Tibial nerve (tissue), 4 donors: ENCODE data around the gene ALK. TPM values are rescaled to one million over a fixed set of nuclear protein-coding genes. Genes with fewer than 3 reads are reported as not detected.

Experiments used
- DNase-seq, 2 donors: peaks; one replicate each; pipeline ENCODE4 v3.0.0-alpha.2; 2019; ENCODE audit warnings: low spot score in 2 of 2
- H3K27ac ChIP-seq, 4 donors: fragments of 200-600 bp; sonication (generic) in 3 of 4; one replicate each; pipeline ENCODE4 v1.5.1; 2017 to 2019; ENCODE audit warnings: mild to moderate bottlenecking in 1 of 4
- H3K27me3 ChIP-seq, 2 donors: fragments of 200-600 bp; sonication (generic) in 1 of 2; one replicate each; pipeline versions ENCODE4 v1.5.1 to v1.6.0; 2017 to 2019
- H3K36me3 ChIP-seq, 3 donors: fragments of 200-600 bp; sonication (generic); one replicate each; pipeline ENCODE4 v1.5.1; 2018 to 2019
- H3K4me1 ChIP-seq, 4 donors: fragments of 200-600 bp; sonication (generic) in 3 of 4; one replicate each; pipeline ENCODE4 v1.5.1; 2017 to 2019
- H3K4me3 ChIP-seq, 4 donors: fragments of 200-600 bp; sonication (generic) in 3 of 4; one replicate each; pipeline ENCODE4 v1.5.1; 2017 to 2019; ENCODE audit warnings: mild to moderate bottlenecking in 1 of 4, moderate library complexity in 1 of 4
- H3K9me3 ChIP-seq, 4 donors: fragments of 200-600 bp; sonication (generic) in 3 of 4; one replicate each; pipeline ENCODE4 v1.5.1; 2017 to 2019
- CTCF ChIP-seq, 5 experiments: fragments of 200-600 bp in 3 of 5; fragments of 450-650 bp in 2 of 5; sonication (generic) in 3 of 5; IDR thresholded peaks; one replicate each; pipeline ENCODE4 v1.5.1; 2016 to 2019; ENCODE audit warnings: antibody characterized with exemption in 5 of 5, mild to moderate bottlenecking in 3 of 5, moderate library complexity in 2 of 5
- EP300 ChIP-seq, 2 donors: sonication (generic); formaldehyde crosslinking; IDR thresholded peaks; one replicate each; pipeline ENCODE4 v1.6.1; 2017; ENCODE audit warnings: antibody characterized with exemption in 2 of 2, mild to moderate bottlenecking in 1 of 2
- POLR2A ChIP-seq, 2 donors: fragments of 450-650 bp; IDR thresholded peaks; one replicate each; pipeline ENCODE4 v1.6.1; 2017; ENCODE audit warnings: antibody characterized with exemption in 2 of 2, mild to moderate bottlenecking in 2 of 2, moderate library complexity in 2 of 2
- WGBS, 2 donors: methylation state at CpG; one replicate each; pipeline ENCODE4 v1.1.5; 2018; 5-methylcytosine and 5-hydroxymethylcytosine counted together
- total RNA-seq, 4 donors: library from RNA; depleted of rRNA; stranded (reverse); fragments of >200 nt; gene quantifications; one replicate each; pipeline ENCODE4 v1.1.0, GENCODE V29; 2016

ALK gene
- total RNA-seq, 4 donors from 2014 or later: 0.39 to 4.8 (median 0.66) TPM

DNA sequence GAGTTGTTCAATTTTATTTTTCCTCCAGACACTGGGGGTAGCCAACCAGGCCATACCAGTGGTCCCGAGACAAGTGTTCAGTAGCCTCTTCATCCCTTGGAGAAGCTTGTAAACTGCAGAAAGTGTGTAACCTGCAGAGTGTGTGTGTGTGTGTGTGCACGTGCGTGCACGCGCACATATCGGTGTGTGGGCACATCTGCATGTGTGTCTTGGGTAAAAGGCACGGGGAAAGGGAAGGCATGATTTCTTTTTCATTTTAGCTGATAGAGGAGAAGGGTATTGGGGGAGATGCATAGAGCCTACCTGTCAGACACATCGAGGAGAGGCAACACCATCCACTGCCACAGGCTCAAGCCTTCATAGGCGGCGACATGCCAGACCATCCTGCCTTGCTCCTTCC, 624.8 kb downstream of the ALK start:
- H3K27me3 ChIP-seq: peaks cover 0 to 8% of the 10 kb centered on the region in 2 donors
- H3K4me3 ChIP-seq: no peak overlapping the region
- TF ChIP-seq CTCF (IDR thresholded peaks at IDR 0.05): no peak
- TF ChIP-seq EP300 (IDR thresholded peaks at IDR 0.05): no peak
- TF ChIP-seq POLR2A (IDR thresholded peaks at IDR 0.05): no peak
- no peaks in the 10 kb centered on the region for H3K4me1 ChIP-seq
- WGBS, 2 donors: 81 to 83% methylated on average over 10 of the region's 10 CpGs
- H3K27ac ChIP-seq: no peak overlapping the region
- DNase-seq: no peak
- no peaks in the 10 kb centered on the region for H3K36me3 ChIP-seq
- H3K9me3 ChIP-seq: no peaks in the 10 kb centered on the region

DNA sequence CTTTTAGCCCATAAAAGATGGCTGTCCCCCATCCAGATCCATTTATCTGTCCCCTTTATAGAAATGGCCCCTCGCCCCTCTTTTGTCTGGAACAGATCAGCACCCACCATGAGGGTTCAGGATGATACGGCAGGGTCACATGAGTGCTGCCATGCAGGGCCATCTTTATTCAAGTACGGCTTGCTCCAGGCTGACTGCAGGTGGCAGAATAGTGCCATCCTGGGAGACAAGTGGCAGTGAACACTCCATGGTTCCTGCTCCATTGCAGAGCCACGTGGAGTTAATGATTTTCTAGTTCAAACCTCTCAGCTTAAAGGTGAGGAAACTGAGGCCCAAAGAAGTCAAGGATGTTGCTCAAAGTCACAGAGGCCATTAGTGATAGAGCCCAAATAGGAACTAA, 625.5 kb downstream of the ALK start:
- Histone ChIP-seq H3K9me3 (no peaks in the 10 kb centered on the region), H3K36me3 (no peaks in the 10 kb centered on the region), H3K27ac (no peak overlapping the region), H3K4me3 (no peak overlapping the region), H3K4me1 (no peaks in the 10 kb centered on the region), H3K27me3 (peaks cover 0 to 8% of the 10 kb centered on the region in 2 donors)
- 33 to 45% methylated on average over 4 of the region's 4 CpGs for WGBS, 2 donors
- TF ChIP-seq EP300 (IDR thresholded peaks at IDR 0.05) (no peak), POLR2A (IDR thresholded peaks at IDR 0.05) (no peak), CTCF (IDR thresholded peaks at IDR 0.05) (no peak)
- DNase-seq: no peak

DNA sequence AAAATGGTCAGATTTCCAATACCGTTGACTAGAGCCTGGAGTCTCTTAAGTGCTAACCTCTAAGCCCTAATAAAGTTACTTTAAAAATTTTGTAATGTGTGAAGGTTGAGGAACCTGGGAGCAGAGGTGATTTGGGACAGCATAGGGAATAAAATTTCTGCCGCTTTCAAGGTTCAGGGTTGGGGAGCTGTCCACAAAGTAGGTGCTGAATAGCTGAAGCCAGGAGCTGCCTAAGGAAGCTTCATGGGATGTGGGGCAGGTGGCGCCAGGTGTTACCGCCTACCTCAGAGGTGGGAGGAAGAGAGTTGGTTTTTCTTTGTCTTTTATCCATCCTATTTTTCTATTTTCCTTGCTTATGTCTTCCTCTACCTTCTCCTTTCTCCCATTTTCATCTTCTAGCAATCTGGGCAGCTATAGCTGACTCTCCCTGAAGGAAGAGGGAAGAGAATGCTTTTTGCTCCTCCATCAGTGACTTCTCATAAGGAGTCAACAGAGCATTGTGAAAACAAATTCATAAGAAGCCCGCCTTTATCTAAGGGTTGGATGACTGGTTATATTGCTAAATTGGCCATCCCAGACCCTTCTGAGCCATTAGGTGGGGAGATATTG, 627.5 kb downstream of the ALK start:
- peak in 1 of 2 donors; percentile 14 for DNase-seq

DNA sequence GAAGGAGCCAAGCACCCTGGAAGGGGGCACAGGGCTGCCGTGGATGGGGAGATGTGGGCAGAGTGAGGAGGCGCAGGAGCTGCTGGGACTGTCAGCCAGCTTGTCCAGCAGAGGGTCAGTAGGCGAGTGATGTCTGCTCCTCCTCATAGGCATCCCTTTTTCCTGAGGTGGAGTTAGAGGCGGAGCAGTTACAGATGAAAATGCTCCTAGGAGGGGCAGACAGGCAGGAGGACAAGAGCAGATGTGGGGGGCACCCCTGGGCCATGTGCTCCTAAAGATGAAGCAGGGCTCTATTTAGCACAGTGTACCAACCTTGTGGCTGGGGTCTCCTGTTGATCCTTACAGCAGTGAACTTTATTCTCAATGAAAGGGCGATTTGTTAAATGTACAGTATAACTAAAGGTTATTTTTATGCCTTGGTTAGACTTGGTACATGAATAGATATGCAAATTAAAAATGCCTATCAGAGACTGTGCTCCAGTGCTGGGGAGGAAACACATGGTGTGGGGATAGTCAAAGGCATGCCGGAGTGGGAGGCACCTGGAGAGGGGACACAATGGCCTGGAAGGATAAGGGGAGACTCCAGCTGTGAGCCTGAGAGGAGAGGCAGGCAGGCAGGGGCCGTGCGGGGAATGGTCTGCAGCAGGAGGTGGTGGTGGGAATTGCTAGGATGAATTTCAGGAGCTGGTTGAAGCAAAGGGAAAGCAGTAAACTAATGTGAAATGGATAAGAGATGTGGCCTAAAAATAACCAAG, 630.9 kb downstream of the ALK start:
- 59 to 60% methylated on average over 8 of the region's 8 CpGs for WGBS, 2 donors
- TF ChIP-seq POLR2A (IDR thresholded peaks at IDR 0.05): no peak
- no peak for TF ChIP-seq CTCF (IDR thresholded peaks at IDR 0.05)
- no peak for TF ChIP-seq EP300 (IDR thresholded peaks at IDR 0.05)
- Histone ChIP-seq H3K36me3 (no peaks in the 10 kb centered on the region), H3K4me3 (no peak overlapping the region), H3K27ac (no peak overlapping the region), H3K27me3 (peaks cover 0 to 8% of the 10 kb centered on the region in 2 donors), H3K4me1 (no peaks in the 10 kb centered on the region), H3K9me3 (no peaks in the 10 kb centered on the region)
- DNase-seq: no peak

More for the DNA sequence above, 627.5 kb downstream of the ALK start:
- H3K4me1 ChIP-seq: no peaks in the 10 kb centered on the region
- no peaks in the 10 kb centered on the region for H3K9me3 ChIP-seq
- 19 to 22% methylated on average over 5 of the region's 5 CpGs for WGBS, 2 donors
- TF ChIP-seq CTCF (IDR thresholded peaks at IDR 0.05) (no peak), POLR2A (IDR thresholded peaks at IDR 0.05) (no peak)
- no peaks in the 10 kb centered on the region for H3K36me3 ChIP-seq
- peaks cover 0 to 8% of the 10 kb centered on the region in 2 donors for H3K27me3 ChIP-seq
- no peak overlapping the region for H3K4me3 ChIP-seq
- no peak overlapping the region for H3K27ac ChIP-seq

- TF ChIP-seq CTCF (IDR thresholded peaks at IDR 0.05) (no peak), EP300 (IDR thresholded peaks at IDR 0.05) (no peak)
- Histone ChIP-seq H3K4me3 (no peak overlapping the region), H3K4me1 (peaks cover 0 to 11% (median 0%) of the 10 kb centered on the region in 4 donors), H3K9me3 (no peaks in the 10 kb centered on the region), H3K27ac (no peak overlapping the region), H3K27me3 (no peaks in the 10 kb centered on the region), H3K36me3 (no peaks in the 10 kb centered on the region)
- WGBS, 2 donors: 90 to 91% methylated on average over 10 of the region's 10 CpGs
- no peak for DNase-seq
Observed at GRCh38 chr2:29284671-29285070, 636.7 kb downstream of the ALK start.
